NT2/D1 (cell line): Measurements from ENCODE around the gene SYDE2.

ENCODE experiments used
- DNase-seq: peaks from one replicate; pipeline ENCODE4 v3.0.0-alpha.2; 2011; ENCODE audit warnings: low read depth, low spot score
- H3K27me3 ChIP-seq: 2 replicates; pipeline ENCODE4 v1.6.0; 2011; ENCODE audit warnings: mild to moderate bottlenecking; ENCODE audit not compliant: insufficient read length, insufficient read depth
- H3K36me3 ChIP-seq: 2 replicates; pipeline ENCODE4 v1.6.1; 2011; ENCODE audit warnings: mild to moderate bottlenecking, low read length, mixed read lengths; ENCODE audit not compliant: insufficient read depth, insufficient read length
- H3K4me1 ChIP-seq: 2 replicates; pipeline ENCODE4 v1.5.1; 2011; ENCODE audit not compliant: insufficient read depth, insufficient read length
- H3K4me3 ChIP-seq: 2 replicates; pipeline ENCODE4 v1.5.1; 2011; ENCODE audit warnings: low read depth; ENCODE audit not compliant: insufficient read length
- H3K9ac ChIP-seq: 2 replicates; pipeline ENCODE4 v1.6.0; 2011; ENCODE audit warnings: low read depth; ENCODE audit not compliant: insufficient read length
- H3K9me3 ChIP-seq: 2 replicates; pipeline ENCODE4 v1.5.1; 2011; ENCODE audit warnings: mild to moderate bottlenecking, low read length; ENCODE audit not compliant: insufficient read depth
- SUZ12 ChIP-seq: IDR thresholded peaks from 2 replicates; pipeline ENCODE4 v1.6.1; 2011; ENCODE audit not compliant: insufficient read length, insufficient read depth; ENCODE audit errors: extremely low read depth
- YY1 ChIP-seq: IDR thresholded peaks from 2 replicates; pipeline ENCODE4 v1.6.1; 2011; ENCODE audit not compliant: insufficient read length, insufficient read depth
- ZNF274 ChIP-seq: IDR thresholded peaks from 2 replicates; pipeline ENCODE4 v1.6.1; 2011; ENCODE audit warnings: mild to moderate bottlenecking, low read depth, low read length

SYDE2 gene

DNA sequence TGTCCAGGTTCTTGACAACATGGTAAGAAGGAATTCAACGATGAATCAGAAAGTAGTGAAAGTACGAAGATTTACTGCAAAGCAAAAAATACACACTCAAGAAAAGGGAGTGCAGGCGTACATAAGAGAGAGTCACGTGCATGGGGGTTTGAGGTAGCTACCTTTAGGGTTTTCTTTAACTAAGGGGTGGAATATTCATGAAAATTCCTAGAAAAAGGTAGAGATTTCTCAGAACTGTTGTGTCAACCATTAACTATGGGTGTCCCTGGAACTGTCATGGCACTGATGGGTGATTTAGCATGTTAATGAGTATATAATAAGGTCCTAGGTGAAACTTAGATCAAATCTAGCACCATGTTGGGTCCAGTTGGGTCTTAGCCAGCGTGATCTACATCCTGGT is 22.5 kb upstream of the SYDE2 start:
- TF ChIP-seq ZNF274 (no peak), YY1 (no peak)
- no peak overlapping the region for H3K4me3 ChIP-seq
- no peak overlapping the region for H3K9ac ChIP-seq
- no peaks in the 10 kb centered on the region for H3K27me3 ChIP-seq
- DNase-seq: no peak
- no peaks in the 10 kb centered on the region for H3K9me3 ChIP-seq
- no peaks in the 10 kb centered on the region for H3K36me3 ChIP-seq
- no peaks in the 10 kb centered on the region for H3K4me1 ChIP-seq

DNA sequence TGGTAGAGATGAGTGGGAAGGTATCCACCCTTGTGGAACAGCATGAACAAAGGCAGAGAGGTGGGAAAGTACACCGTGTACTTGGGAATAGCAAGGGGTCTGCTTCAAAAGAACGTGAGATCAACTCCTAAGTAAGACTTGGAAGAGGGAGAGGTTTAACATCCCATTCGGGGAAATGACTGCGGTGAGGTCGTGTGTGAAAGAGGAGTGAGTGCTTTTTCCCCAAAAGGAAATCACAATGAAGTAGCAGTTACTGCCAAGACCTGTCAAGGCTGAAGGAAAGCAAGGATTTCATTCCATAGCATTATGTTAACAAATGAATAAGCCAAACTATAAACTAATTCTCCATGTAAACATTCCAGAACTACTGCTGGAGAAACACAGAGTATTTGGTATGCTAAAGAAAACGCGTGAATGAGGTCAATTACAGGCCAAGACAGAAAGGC is 20.0 kb upstream of the SYDE2 start:
- no peaks in the 10 kb centered on the region for H3K27me3 ChIP-seq
- no peaks in the 10 kb centered on the region for H3K9me3 ChIP-seq
- H3K4me1 ChIP-seq: no peaks in the 10 kb centered on the region
- H3K36me3 ChIP-seq: no peaks in the 10 kb centered on the region
- DNase-seq: no peak
- no peak overlapping the region for H3K4me3 ChIP-seq
- no peak overlapping the region for H3K9ac ChIP-seq
- TF ChIP-seq SUZ12: no peak
- TF ChIP-seq ZNF274: no peak
- no peak for TF ChIP-seq YY1

DNA sequence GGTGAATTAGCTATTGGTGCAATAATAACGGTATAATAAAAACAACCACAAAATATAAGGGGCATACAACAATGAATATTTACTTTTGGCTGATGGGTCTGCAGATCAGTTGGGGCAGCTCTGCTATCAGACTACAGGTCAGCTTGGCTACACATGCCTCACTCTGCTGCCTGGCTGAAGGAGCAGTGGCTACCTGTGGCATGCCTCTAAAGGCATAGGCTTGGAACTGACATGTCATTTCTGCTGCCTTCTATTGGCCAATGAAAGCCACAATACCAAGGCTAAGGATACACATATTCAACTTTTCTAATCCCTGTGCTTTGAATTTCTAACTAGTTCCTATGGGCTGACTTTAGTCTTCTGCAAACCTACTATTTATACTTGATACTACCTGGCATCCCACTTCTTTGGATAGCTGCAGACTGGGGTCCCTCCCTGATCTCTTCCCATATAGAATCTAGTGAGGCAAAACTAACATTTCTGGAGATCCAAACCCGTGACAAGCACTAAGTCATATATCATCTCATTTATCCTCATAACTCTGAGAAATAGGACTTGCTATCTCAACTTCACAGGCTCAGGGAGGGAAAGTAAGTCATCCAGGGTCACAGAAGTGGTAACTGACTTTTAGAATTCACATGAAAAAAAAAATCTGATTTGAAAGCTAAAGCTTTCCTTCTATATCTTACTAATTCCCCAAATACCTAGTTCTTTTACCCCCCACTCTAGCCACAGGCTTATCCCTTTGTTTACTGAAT is 19.2 kb upstream of the SYDE2 start:
- TF ChIP-seq YY1 (no peak), SUZ12 (no peak), ZNF274 (no peak)
- Histone ChIP-seq H3K36me3 (no peaks in the 10 kb centered on the region), H3K4me3 (no peak overlapping the region), H3K4me1 (no peaks in the 10 kb centered on the region), H3K9me3 (no peaks in the 10 kb centered on the region), H3K27me3 (no peaks in the 10 kb centered on the region), H3K9ac (no peak overlapping the region)
- DNase-seq: no peak

DNA sequence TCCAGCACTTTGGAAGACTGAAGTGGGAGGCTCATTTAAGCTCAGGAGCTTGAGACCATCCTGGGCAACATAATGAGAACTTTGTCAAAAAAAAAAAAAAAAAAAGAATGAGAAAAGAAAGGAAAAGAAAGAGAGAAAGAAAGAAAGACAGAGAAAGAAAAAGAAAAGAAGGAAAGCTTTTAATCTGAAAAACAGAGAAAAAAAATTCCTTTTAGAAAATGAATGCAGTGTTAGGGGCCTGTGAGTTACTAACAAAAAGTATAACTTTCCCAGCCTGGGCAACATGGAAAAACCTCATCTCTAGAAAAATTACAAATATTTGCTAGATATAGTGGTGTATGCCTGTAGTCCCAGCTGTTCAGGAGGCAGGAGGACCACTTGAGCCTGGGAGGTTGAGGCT is 15.9 kb upstream of the SYDE2 start:
- Histone ChIP-seq H3K9me3 (no peaks in the 10 kb centered on the region), H3K4me1 (no peaks in the 10 kb centered on the region), H3K4me3 (no peak overlapping the region), H3K27me3 (no peaks in the 10 kb centered on the region), H3K36me3 (no peaks in the 10 kb centered on the region), H3K9ac (no peak overlapping the region)
- DNase-seq: no peak
- TF ChIP-seq ZNF274 (no peak), SUZ12 (no peak), YY1 (no peak)

DNA sequence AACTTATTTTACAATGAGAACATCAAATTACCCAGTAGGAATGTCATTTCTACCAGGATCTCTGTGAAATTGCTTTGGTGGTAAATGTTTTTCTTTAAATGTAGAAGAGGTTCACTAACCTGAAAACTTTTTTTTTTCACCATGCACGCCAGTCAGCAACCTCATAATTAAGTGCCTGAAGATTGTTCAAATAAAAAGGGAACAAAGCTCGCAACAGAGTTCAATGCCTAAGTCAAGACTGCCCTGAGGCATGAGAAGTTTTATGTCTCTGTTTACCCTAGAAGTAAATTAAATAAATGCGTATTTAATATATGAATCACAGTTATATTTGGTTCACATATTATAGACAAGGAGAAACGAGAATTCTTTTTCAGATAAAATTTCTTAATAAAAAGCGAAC is 13.8 kb upstream of the SYDE2 start:
- Histone ChIP-seq H3K4me1 (no peaks in the 10 kb centered on the region), H3K4me3 (no peak overlapping the region), H3K9ac (no peak overlapping the region), H3K36me3 (no peaks in the 10 kb centered on the region), H3K9me3 (no peaks in the 10 kb centered on the region), H3K27me3 (no peaks in the 10 kb centered on the region)
- DNase-seq: no peak
- no peak for TF ChIP-seq YY1
- TF ChIP-seq ZNF274: no peak
- no peak for TF ChIP-seq SUZ12

DNA sequence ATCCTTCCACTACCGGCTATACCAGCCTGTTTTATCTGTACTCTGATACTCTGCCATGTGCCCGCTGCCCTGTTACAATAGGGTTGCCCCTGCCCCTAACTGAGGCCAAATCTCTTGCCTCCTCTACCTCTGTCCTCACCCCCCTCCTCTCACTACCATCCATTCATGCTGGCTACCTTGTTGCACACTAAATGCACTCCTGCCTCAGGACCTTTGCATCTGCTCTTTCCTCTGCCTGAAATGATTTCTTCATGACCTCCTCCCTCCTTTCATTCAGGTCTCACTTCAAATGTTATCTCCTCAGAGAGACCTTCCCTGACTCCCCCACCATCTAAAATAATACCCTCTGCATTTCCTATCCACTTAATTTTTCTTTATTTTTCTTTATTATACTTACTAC is 7.7 kb upstream of the SYDE2 start:
- peaks cover 3% of the 10 kb centered on the region for H3K27me3 ChIP-seq

DNA sequence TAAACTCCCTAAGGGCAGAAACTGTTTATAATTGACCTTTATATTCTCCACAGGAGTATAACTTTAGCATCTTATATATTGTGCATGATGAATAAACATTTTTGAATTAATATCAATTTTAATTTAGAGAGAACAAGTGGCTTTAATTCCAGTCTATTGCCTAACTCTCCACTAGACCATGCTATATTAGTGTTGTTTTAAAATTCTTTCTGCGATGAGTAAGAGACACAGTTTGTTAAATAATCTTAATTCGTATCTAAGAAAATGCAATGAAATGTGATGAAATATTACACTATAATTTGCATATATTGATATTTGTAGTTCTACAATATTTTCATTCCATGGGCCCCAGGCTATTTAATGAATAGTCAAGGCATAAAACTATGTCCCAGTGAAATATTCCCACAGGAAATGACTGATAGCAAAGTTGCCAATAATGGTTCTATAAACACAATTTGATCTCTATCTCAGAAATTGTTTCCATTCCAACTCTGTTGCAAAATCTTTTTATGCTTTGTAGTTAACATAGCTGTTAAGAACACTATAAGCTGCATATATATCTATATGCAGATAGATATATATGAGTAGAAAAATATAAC is 2.9 kb upstream of the SYDE2 start:
- DNase-seq: no peak
- Histone ChIP-seq H3K9me3 (no peaks in the 10 kb centered on the region), H3K36me3 (peaks cover under 1% of the 10 kb centered on the region), H3K4me3 (no peak overlapping the region), H3K9ac (no peak overlapping the region), H3K4me1 (no peaks in the 10 kb centered on the region), H3K27me3 (peaks cover 3% of the 10 kb centered on the region)
- TF ChIP-seq YY1 (no peak), ZNF274 (no peak), SUZ12 (no peak)

More for the DNA sequence above, 7.7 kb upstream of the SYDE2 start:
- Histone ChIP-seq H3K36me3 (no peaks in the 10 kb centered on the region), H3K9ac (no peak overlapping the region), H3K4me1 (no peaks in the 10 kb centered on the region), H3K9me3 (no peaks in the 10 kb centered on the region), H3K4me3 (no peak overlapping the region)
- TF ChIP-seq SUZ12: no peak
- no peak for TF ChIP-seq YY1
- no peak for TF ChIP-seq ZNF274
- DNase-seq: no peak
